SU-DHL-6 (cell line): ENCODE results near the gene SPTSSB.

Source experiments
- CTCF ChIP-seq: fragments of 200-600 bp; sonication (generic); IDR thresholded peaks from one replicate; pipeline ENCODE4 v1.5.1; 2017; ENCODE audit warnings: antibody characterized with exemption, mild to moderate bottlenecking, low read length, moderate library complexity; ENCODE audit not compliant: insufficient read depth, poor library complexity, severe bottlenecking
- EZH2phosphoT487 ChIP-seq: fragments of 200-600 bp; sonication (generic), shearing (Covaris generic); conservative IDR thresholded peaks from 2 replicates; pipeline ENCODE4 v1.6.1; 2018; ENCODE audit warnings: mild to moderate bottlenecking, antibody characterized with exemption, low read length, moderate library complexity, mixed read lengths

- TF ChIP-seq CTCF: no peak
- TF ChIP-seq EZH2phosphoT487: no peak
These were observed 56.4 kb downstream of the SPTSSB start for GRCh38 chr3:161314836-161315395.
